ENCODE results near the gene RBP2.

DNA sequence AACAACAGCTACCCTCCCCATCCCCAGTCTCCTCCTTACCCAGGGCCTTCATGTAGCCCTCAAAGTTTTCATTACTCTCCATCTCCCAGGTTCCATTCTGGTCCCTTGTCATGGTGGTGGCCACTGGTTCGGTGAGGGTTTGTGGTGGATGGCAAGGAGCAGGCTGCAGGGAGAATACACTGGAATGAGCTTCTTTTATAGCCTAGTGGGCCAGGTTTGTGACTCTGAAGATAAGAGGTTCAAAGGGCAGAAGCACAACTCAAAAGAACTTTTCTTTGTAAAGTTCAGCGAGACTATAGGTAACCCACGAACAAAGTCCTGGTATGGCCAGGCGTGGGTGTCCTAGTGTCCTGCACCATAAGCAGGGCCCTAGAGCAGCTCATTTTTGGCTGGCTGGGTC lies at the start of gene RBP2:
- TF ChIP-seq, protein P1, sequence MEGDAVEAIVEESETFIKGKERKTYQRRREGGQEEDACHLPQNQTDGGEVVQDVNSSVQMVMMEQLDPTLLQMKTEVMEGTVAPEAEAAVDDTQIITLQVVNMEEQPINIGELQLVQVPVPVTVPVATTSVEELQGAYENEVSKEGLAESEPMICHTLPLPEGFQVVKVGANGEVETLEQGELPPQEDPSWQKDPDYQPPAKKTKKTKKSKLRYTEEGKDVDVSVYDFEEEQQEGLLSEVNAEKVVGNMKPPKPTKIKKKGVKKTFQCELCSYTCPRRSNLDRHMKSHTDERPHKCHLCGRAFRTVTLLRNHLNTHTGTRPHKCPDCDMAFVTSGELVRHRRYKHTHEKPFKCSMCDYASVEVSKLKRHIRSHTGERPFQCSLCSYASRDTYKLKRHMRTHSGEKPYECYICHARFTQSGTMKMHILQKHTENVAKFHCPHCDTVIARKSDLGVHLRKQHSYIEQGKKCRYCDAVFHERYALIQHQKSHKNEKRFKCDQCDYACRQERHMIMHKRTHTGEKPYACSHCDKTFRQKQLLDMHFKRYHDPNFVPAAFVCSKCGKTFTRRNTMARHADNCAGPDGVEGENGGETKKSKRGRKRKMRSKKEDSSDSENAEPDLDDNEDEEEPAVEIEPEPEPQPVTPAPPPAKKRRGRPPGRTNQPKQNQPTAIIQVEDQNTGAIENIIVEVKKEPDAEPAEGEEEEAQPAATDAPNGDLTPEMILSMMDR (IDR thresholded peaks at IDR 0.05; ENCODE audit: low read length) = no peak
- TF ChIP-seq EZH2 (optimal IDR thresholded peaks at IDR 0.05; ENCODE audit: low read depth, low read length) = no peak

Measured in MM.1S (cell line).